MG63 (cell line): Measurements from ENCODE around the gene ACO1. TPM values are rescaled to one million over a fixed set of nuclear protein-coding genes. Genes with fewer than 3 reads are reported as not detected.

Experiments used
- DNase-seq: peaks from one replicate; pipeline ENCODE4 v3.0.0-alpha.2; 2020
- H3K27me3 ChIP-seq: fragments of 250-450 bp; sonication (Bioruptor Pico); 2 replicates; pipeline ENCODE4 v1.5.1; 2020; ENCODE audit warnings: mild to moderate bottlenecking, moderate library complexity
- H3K36me3 ChIP-seq: fragments of 250-450 bp; sonication (Bioruptor Pico); 2 replicates; pipeline ENCODE4 v1.5.1; 2020; ENCODE audit warnings: mild to moderate bottlenecking, moderate library complexity
- H3K4me3 ChIP-seq: fragments of 250-450 bp; sonication (Bioruptor Pico); 2 replicates; pipeline ENCODE4 v1.5.1; 2020; ENCODE audit warnings: mild to moderate bottlenecking, moderate library complexity
- H3K9me3 ChIP-seq: fragments of 250-450 bp; sonication (Bioruptor Pico); 2 replicates; pipeline ENCODE4 v1.5.1; 2020; ENCODE audit warnings: mild to moderate bottlenecking, moderate library complexity
- total RNA-seq: library from RNA; depleted of rRNA; stranded (reverse); fragments of >200 nt; shearing (Covaris generic); gene quantifications from 2 replicates; pipeline ENCODE4 v1.2.3, GENCODE V29; 2014; ENCODE audit warnings: low replicate concordance; rRNA removed

ACO1 gene
- total RNA-seq, 1 experiment from 2014 or later: 29.2 TPM

- Histone ChIP-seq H3K9me3 (peaks cover 5% of the 10 kb centered on the region; the same call in 1 of the 2 replicates), H3K27me3 (no peaks in the 10 kb centered on the region), H3K36me3 (no peaks in the 10 kb centered on the region; the same call in 1 of the 2 replicates), H3K4me3 (no peak overlapping the region)
- no peak for DNase-seq
Measured at GRCh38 chr9:32501868-32502267, 117.4 kb downstream of the ACO1 start.

DNA sequence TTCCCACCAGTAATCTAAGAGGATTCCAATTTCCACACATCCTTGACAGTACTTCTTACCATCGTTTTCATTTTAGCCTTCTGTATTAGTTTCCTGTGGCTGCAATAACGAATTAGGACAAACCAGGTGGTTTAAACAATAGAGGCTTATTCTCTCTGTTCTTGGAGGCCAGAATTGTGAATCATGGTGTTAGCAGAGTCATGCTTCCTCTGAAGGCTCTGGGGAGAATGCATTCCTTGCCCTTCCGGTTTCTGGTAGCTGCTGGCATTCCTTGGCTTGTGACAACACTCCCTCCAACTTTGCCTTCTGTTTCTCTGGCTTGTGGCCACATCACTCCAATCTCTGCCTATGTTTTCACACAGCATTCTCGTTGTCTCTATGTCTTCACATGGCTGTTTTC, 118.0 kb downstream of the ACO1 start:
- DNase-seq: peak; percentile 67
- Histone ChIP-seq H3K4me3 (no peak overlapping the region), H3K9me3 (peaks cover 5% of the 10 kb centered on the region; the same call in 1 of the 2 replicates), H3K36me3 (no peaks in the 10 kb centered on the region; the same call in 1 of the 2 replicates), H3K27me3 (no peaks in the 10 kb centered on the region)

- H3K9me3 ChIP-seq: peaks cover 5% of the 10 kb centered on the region; the same call in 1 of the 2 replicates
- no peaks in the 10 kb centered on the region for H3K27me3 ChIP-seq
- DNase-seq: no peak
- no peaks in the 10 kb centered on the region; the same call in 1 of the 2 replicates for H3K36me3 ChIP-seq
- no peak overlapping the region for H3K4me3 ChIP-seq
Measured at GRCh38 chr9:32503008-32503407, 118.6 kb downstream of the ACO1 start.

Other genes with a start within 250 kb of the ACO1 start
- gene RIGI, start 141.6 kb downstream of the ACO1 start, total RNA-seq: 3.5 and 3.8 TPM in 2 replicates
- 1.7 TPM in 1 of 2 replicates, not detected in the other for gene SMIM27, start 167.7 kb downstream of the ACO1 start, total RNA-seq
- 7.8 and 9.4 TPM in 2 replicates for gene TOPORS, start 167.9 kb downstream of the ACO1 start, total RNA-seq
- gene NDUFB6, start 188.5 kb downstream of the ACO1 start, total RNA-seq: 77.0 and 86.4 TPM in 2 replicates